Measurements from ENCODE around the gene PIK3CA. TPM values are rescaled to one million over a fixed set of nuclear protein-coding genes. Genes with fewer than 3 reads are reported as not detected.
"Not testable (repeated sequence)": the region's sequence is repeated elsewhere in the genome, so short reads cannot be mapped to it uniquely, and the experiment has no call there.

Gene PIK3CA
- total RNA-seq, 1 donor, result 26.6 TPM

GRCh38 chr3:179223548-179223947 is 75.4 kb downstream of the PIK3CA start:
- no peak overlapping the region for H3K4me3 ChIP-seq (ENCODE audit: low read depth, low read length)
- TF ChIP-seq CTCF (IDR thresholded peaks at IDR 0.05; ENCODE audit: insufficient read depth, low read length), result no peak

GRCh38 chr3:179224584-179224983 is 76.4 kb downstream of the PIK3CA start:
- no peak for TF ChIP-seq CTCF (IDR thresholded peaks at IDR 0.05; ENCODE audit: insufficient read depth, low read length)
- no peak for DNase-seq (ENCODE audit: low read depth)
- H3K4me3 ChIP-seq (ENCODE audit: low read depth, low read length), result no peak overlapping the region

More at GRCh38 chr3:179223548-179223947, 75.4 kb downstream of the PIK3CA start:
- DNase-seq (ENCODE audit: low read depth), result no peak

- TF ChIP-seq CTCF (IDR thresholded peaks at IDR 0.05; ENCODE audit: insufficient read depth, low read length), result no peak
- no peak for DNase-seq (ENCODE audit: low read depth)
Measured at GRCh38 chr3:179227349-179227748, 79.2 kb downstream of the PIK3CA start.

GRCh38 chr3:179229177-179229576 is 81.0 kb downstream of the PIK3CA start:
- no peak for TF ChIP-seq CTCF (IDR thresholded peaks at IDR 0.05; ENCODE audit: insufficient read depth, low read length)
- H3K4me3 ChIP-seq (ENCODE audit: low read depth, low read length), result no peak overlapping the region
- no peak for DNase-seq (ENCODE audit: low read depth)

More at GRCh38 chr3:179227349-179227748, 79.2 kb downstream of the PIK3CA start:
- H3K4me3 ChIP-seq (ENCODE audit: low read depth, low read length), result no peak overlapping the region

GRCh38 chr3:179233043-179233442 is 84.9 kb downstream of the PIK3CA start:
- DNase-seq (ENCODE audit: low read depth), result no peak
- TF ChIP-seq CTCF (IDR thresholded peaks at IDR 0.05; ENCODE audit: insufficient read depth, low read length), result no peak
- no peak overlapping the region for H3K4me3 ChIP-seq (ENCODE audit: low read depth, low read length)

- peak; percentile 30 for DNase-seq (ENCODE audit: low read depth)
- no peak overlapping the region for H3K4me3 ChIP-seq (ENCODE audit: low read depth, low read length)
- TF ChIP-seq CTCF (IDR thresholded peaks at IDR 0.05; ENCODE audit: insufficient read depth, low read length), result no peak
Measured at GRCh38 chr3:179234199-179234598, 86.0 kb downstream of the PIK3CA start.

- TF ChIP-seq CTCF (IDR thresholded peaks at IDR 0.05; ENCODE audit: insufficient read depth, low read length), result no peak
- DNase-seq (ENCODE audit: low read depth), result no peak
Measured at GRCh38 chr3:179236669-179237301, 88.6 kb downstream of the PIK3CA start.

GRCh38 chr3:179240299-179240698 is 92.1 kb downstream of the PIK3CA start:
- H3K4me3 ChIP-seq (ENCODE audit: low read depth, low read length); DNase-seq (ENCODE audit: low read depth): not testable (repeated sequence)

More at GRCh38 chr3:179236669-179237301, 88.6 kb downstream of the PIK3CA start:
- no peak overlapping the region for H3K4me3 ChIP-seq (ENCODE audit: low read depth, low read length)

GRCh38 chr3:179242859-179243258 is 94.7 kb downstream of the PIK3CA start:
- H3K4me3 ChIP-seq (ENCODE audit: low read depth, low read length); DNase-seq (ENCODE audit: low read depth): not testable (repeated sequence)
